Activated naive CD8-positive, alpha-beta T cell treated with anti-CD3 and anti-CD28 coated beads for 36 hours (primary cell): ENCODE data around the gene CYP3A7. TPM values are rescaled to one million over a fixed set of nuclear protein-coding genes. Genes with fewer than 3 reads are reported as not detected.
"Not testable (repeated sequence)": the region's sequence is repeated elsewhere in the genome, so short reads cannot be mapped to it uniquely, and the experiment has no call there.

ENCODE experiments used
- DNase-seq: peaks from one replicate; pipeline ENCODE4 v3.0.0; 2021
- H3K27ac Mint-ChIP-seq: one replicate; pipeline ENCODE4 v1.8.0; 2022; ENCODE audit warnings: mild to moderate bottlenecking, moderate library complexity, mixed read lengths
- H3K27me3 Mint-ChIP-seq: one replicate; pipeline ENCODE4 v1.8.0; 2022; ENCODE audit warnings: mild to moderate bottlenecking, mixed read lengths
- H3K36me3 Mint-ChIP-seq: one replicate; pipeline ENCODE4 v1.8.0; 2021; ENCODE audit warnings: mild to moderate bottlenecking, mixed read lengths
- H3K4me1 Mint-ChIP-seq: one replicate; pipeline ENCODE4 v1.8.0; 2021; ENCODE audit warnings: mixed read lengths
- H3K4me3 Mint-ChIP-seq: one replicate; pipeline ENCODE4 v1.8.0; 2022; ENCODE audit warnings: mild to moderate bottlenecking, moderate library complexity, mixed read lengths
- H3K9me3 Mint-ChIP-seq: one replicate; pipeline ENCODE4 v1.8.0; 2022; ENCODE audit warnings: mixed read lengths
- total RNA-seq, 2 experiments: library from RNA; stranded (reverse); gene quantifications; one replicate each; pipeline ENCODE4 v1.2.3, GENCODE V29; 2021

Gene CYP3A7
- total RNA-seq = not detected

- no peak within 1 kb of the TSS for H3K4me3 Mint-ChIP-seq
- H3K27me3 Mint-ChIP-seq = no peaks in the 10 kb centered on the region
- no peak for DNase-seq
- H3K9me3 Mint-ChIP-seq = no peaks in the 10 kb centered on the region
- peaks cover 9% of the 10 kb centered on the region for H3K36me3 Mint-ChIP-seq
- peaks cover 12% of the 10 kb centered on the region for H3K4me1 Mint-ChIP-seq
- no peak within 1 kb of the TSS for H3K27ac Mint-ChIP-seq
Measured at GRCh38 chr7:99734987-99735386, at the start of gene CYP3A7. Gene CYP3A7, minus strand, starts transcription at chr7:99735196. Its CDS starts 103 bp downstream, at chr7:99735093.

- Mint-ChIP-seq H3K27me3 (peaks cover 28% of the 10 kb centered on the region), H3K4me3 (no peak within 1 kb of the TSS), H3K4me1 (peaks cover 20% of the 10 kb centered on the region), H3K27ac (no peak within 1 kb of the TSS), H3K9me3 (peaks cover 1% of the 10 kb centered on the region), H3K36me3 (peaks cover 2% of the 10 kb centered on the region)
- no peak for DNase-seq
Measured at GRCh38 chr7:99784007-99784406, 49.0 kb upstream of the CYP3A7 start, which contains the start of gene CYP3A4. Gene CYP3A4, minus strand, starts transcription at chr7:99784184. Its CDS starts 103 bp downstream, at chr7:99784081.

- H3K36me3 Mint-ChIP-seq = no peaks in the 10 kb centered on the region
- H3K27me3 Mint-ChIP-seq = peaks cover 38% of the 10 kb centered on the region
- no peak overlapping the region for H3K27ac Mint-ChIP-seq
- no peak for DNase-seq
- no peaks in the 10 kb centered on the region for H3K9me3 Mint-ChIP-seq
- H3K4me1 Mint-ChIP-seq = peaks cover 8% of the 10 kb centered on the region
- no peak overlapping the region for H3K4me3 Mint-ChIP-seq
Measured at GRCh38 chr7:99782012-99782953, 47.3 kb upstream of the CYP3A7 start.

- Mint-ChIP-seq H3K4me3 (no peak overlapping the region), H3K36me3 (no peaks in the 10 kb centered on the region), H3K27ac (no peak overlapping the region), H3K9me3 (no peaks in the 10 kb centered on the region), H3K27me3 (peaks cover 50% of the 10 kb centered on the region), H3K4me1 (peaks cover 8% of the 10 kb centered on the region)
- no peak for DNase-seq
Measured at GRCh38 chr7:99780588-99780987, 45.6 kb upstream of the CYP3A7 start.

GRCh38 chr7:99779949-99780348, 45.0 kb upstream of the CYP3A7 start:
- peaks cover 8% of the 10 kb centered on the region for H3K4me1 Mint-ChIP-seq
- no peak for DNase-seq
- peaks cover 51% of the 10 kb centered on the region for H3K27me3 Mint-ChIP-seq
- no peak overlapping the region for H3K4me3 Mint-ChIP-seq
- H3K27ac Mint-ChIP-seq = no peak overlapping the region
- no peaks in the 10 kb centered on the region for H3K36me3 Mint-ChIP-seq
- no peaks in the 10 kb centered on the region for H3K9me3 Mint-ChIP-seq

GRCh38 chr7:99778880-99779279, 43.9 kb upstream of the CYP3A7 start:
- peaks cover 5% of the 10 kb centered on the region for H3K9me3 Mint-ChIP-seq
- H3K4me3 Mint-ChIP-seq = no peak overlapping the region
- no peak for DNase-seq
- no peaks in the 10 kb centered on the region for H3K36me3 Mint-ChIP-seq
- H3K4me1 Mint-ChIP-seq = peaks cover 8% of the 10 kb centered on the region
- peaks cover 51% of the 10 kb centered on the region for H3K27me3 Mint-ChIP-seq
- no peak overlapping the region for H3K27ac Mint-ChIP-seq

GRCh38 chr7:99773395-99773794, 38.4 kb upstream of the CYP3A7 start:
- H3K36me3 Mint-ChIP-seq, DNase-seq, H3K27ac Mint-ChIP-seq, H3K4me3 Mint-ChIP-seq, H3K9me3 Mint-ChIP-seq, H3K4me1 Mint-ChIP-seq: not testable (repeated sequence)
- H3K27me3 Mint-ChIP-seq = peaks cover 73% of the 10 kb centered on the region

GRCh38 chr7:99772565-99772964, 37.6 kb upstream of the CYP3A7 start:
- peaks cover 5% of the 10 kb centered on the region for H3K9me3 Mint-ChIP-seq

GRCh38 chr7:99769494-99769893, 34.5 kb upstream of the CYP3A7 start:
- H3K27ac Mint-ChIP-seq, H3K9me3 Mint-ChIP-seq, H3K4me3 Mint-ChIP-seq, DNase-seq, H3K36me3 Mint-ChIP-seq: not testable (repeated sequence)
- Mint-ChIP-seq H3K4me1 (peaks cover 17% of the 10 kb centered on the region), H3K27me3 (peaks cover 42% of the 10 kb centered on the region)

More at GRCh38 chr7:99772565-99772964, 37.6 kb upstream of the CYP3A7 start:
- Mint-ChIP-seq H3K4me1 (peaks cover 13% of the 10 kb centered on the region), H3K4me3 (no peak overlapping the region), H3K27ac (no peak overlapping the region), H3K36me3 (no peaks in the 10 kb centered on the region), H3K27me3 (peaks cover 68% of the 10 kb centered on the region)
- no peak for DNase-seq

GRCh38 chr7:99768471-99768870, 33.5 kb upstream of the CYP3A7 start:
- DNase-seq = no peak
- no peaks in the 10 kb centered on the region for H3K9me3 Mint-ChIP-seq
- no peaks in the 10 kb centered on the region for H3K36me3 Mint-ChIP-seq
- H3K27ac Mint-ChIP-seq = no peak overlapping the region
- H3K4me1 Mint-ChIP-seq = peaks cover 17% of the 10 kb centered on the region
- no peak overlapping the region for H3K4me3 Mint-ChIP-seq
- peaks cover 37% of the 10 kb centered on the region for H3K27me3 Mint-ChIP-seq

- H3K36me3 Mint-ChIP-seq = no peaks in the 10 kb centered on the region
- peaks cover 33% of the 10 kb centered on the region for H3K27me3 Mint-ChIP-seq
- no peak for DNase-seq
- no peaks in the 10 kb centered on the region for H3K9me3 Mint-ChIP-seq
- no peak overlapping the region for H3K27ac Mint-ChIP-seq
- H3K4me3 Mint-ChIP-seq = no peak overlapping the region
- H3K4me1 Mint-ChIP-seq = peaks cover 14% of the 10 kb centered on the region
Measured at GRCh38 chr7:99767662-99768061, 32.7 kb upstream of the CYP3A7 start.

GRCh38 chr7:99766484-99767099, 31.6 kb upstream of the CYP3A7 start:
- H3K27me3 Mint-ChIP-seq = peaks cover 26% of the 10 kb centered on the region
- no peak overlapping the region for H3K4me3 Mint-ChIP-seq
- peaks cover 14% of the 10 kb centered on the region for H3K4me1 Mint-ChIP-seq

GRCh38 chr7:99764478-99764877, 29.5 kb upstream of the CYP3A7 start:
- H3K4me3 Mint-ChIP-seq = no peak overlapping the region
- no peaks in the 10 kb centered on the region for H3K9me3 Mint-ChIP-seq

More at GRCh38 chr7:99766484-99767099, 31.6 kb upstream of the CYP3A7 start:
- Mint-ChIP-seq H3K36me3 (no peaks in the 10 kb centered on the region), H3K27ac (no peak overlapping the region), H3K9me3 (no peaks in the 10 kb centered on the region)
- DNase-seq = no peak

GRCh38 chr7:99762680-99763327, 27.8 kb upstream of the CYP3A7 start:
- Mint-ChIP-seq H3K27me3 (no peaks in the 10 kb centered on the region), H3K4me3 (no peak overlapping the region), H3K4me1 (peaks cover 7% of the 10 kb centered on the region), H3K36me3 (no peaks in the 10 kb centered on the region), H3K9me3 (no peaks in the 10 kb centered on the region), H3K27ac (peak overlapping the region; percentile 8)
- DNase-seq = no peak

More at GRCh38 chr7:99764478-99764877, 29.5 kb upstream of the CYP3A7 start:
- Mint-ChIP-seq H3K27ac (no peak overlapping the region), H3K27me3 (peaks cover 10% of the 10 kb centered on the region), H3K4me1 (peaks cover 14% of the 10 kb centered on the region), H3K36me3 (no peaks in the 10 kb centered on the region)
- DNase-seq = no peak

GRCh38 chr7:99755085-99755484, 20.1 kb upstream of the CYP3A7 start:
- Mint-ChIP-seq H3K27ac (no peak overlapping the region), H3K9me3 (no peaks in the 10 kb centered on the region), H3K4me3 (no peak overlapping the region), H3K36me3 (no peaks in the 10 kb centered on the region), H3K27me3 (peaks cover 2% of the 10 kb centered on the region), H3K4me1 (no peaks in the 10 kb centered on the region)
- no peak for DNase-seq
